ENCODE data around the gene HDAC1.
"Not testable (repeated sequence)": the region's sequence is repeated elsewhere in the genome, so short reads cannot be mapped to it uniquely, and the experiment has no call there.

Gene HDAC1

GRCh38 chr1:32291708-32292538 is at the start of gene HDAC1:
TSS of gene HDAC1 (plus strand) at chr1:32292083. CDS start at chr1:32292170, 87 bp downstream.
- Histone ChIP-seq H3K4me3 (peak within 1 kb of the TSS; percentile 62 to 96 (median 85)), H3K27ac (peak within 1 kb of the TSS; percentile 72 to 96 (median 82))

DNA sequence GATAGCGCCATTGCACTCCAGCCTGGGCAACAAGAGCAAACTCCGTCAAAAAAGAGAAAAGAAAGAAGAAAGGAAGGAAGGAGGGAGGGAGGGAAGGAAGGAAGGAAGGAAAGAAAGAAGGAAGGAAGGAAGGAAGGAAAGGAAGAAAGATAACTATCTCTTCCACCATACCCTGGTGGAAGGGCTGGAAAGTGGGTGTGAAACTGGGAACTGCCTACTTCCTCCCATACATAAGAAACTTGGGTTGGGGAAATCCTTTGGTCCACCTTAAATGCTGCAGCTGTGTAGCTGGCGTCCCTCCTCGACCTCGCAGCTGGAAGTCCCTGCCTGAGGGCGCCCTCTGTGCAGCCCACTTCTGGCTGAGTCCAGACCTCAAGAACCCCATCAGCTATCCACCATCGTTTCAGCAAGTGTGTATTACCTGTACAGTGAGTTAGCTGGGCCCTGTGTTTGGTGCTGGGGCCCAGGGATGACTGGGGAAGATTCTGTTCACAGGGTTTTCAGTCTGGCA is 49.5 kb upstream of the HDAC1 start:
- Histone ChIP-seq H3K27ac (peak overlapping the region in 3 of 21 experiments; percentile 24 to 82 (median 42)), H3K4me3 (no peak overlapping the region)

- peak within 1 kb of the TSS in 19 of 21 experiments; percentile 27 to 98 (median 77) for H3K27ac ChIP-seq
- no peak within 1 kb of the TSS for H3K4me3 ChIP-seq
Measured at GRCh38 chr1:32246888-32247273, 45.0 kb upstream of the HDAC1 start, which contains the start of gene FAM167B. TSS of gene FAM167B (plus strand) at chr1:32247222. CDS start at chr1:32247422, 200 bp downstream.

DNA sequence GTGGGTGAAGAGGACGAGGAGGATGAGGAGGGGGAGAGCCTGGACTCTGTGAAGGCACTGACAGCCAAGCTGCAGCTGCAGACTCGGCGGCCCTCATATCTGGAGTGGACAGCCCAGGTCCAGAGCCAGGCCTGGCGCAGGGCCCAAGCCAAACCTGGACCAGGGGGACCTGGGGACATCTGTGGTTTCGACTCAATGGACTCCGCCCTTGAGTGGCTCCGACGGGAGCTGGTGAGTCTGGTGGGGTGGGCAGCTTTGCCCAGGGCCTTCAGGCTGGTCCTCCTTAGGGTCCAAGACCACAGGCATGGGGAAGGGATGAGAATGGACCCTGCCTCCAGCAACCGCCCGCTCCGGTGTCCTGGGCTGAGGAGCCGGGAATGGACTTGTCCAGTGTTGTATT is 44.4 kb upstream of the HDAC1 start:
- Histone ChIP-seq H3K4me3 (no peak overlapping the region), H3K27ac (peak overlapping the region in 18 of 21 experiments; percentile 27 to 98 (median 76))

DNA sequence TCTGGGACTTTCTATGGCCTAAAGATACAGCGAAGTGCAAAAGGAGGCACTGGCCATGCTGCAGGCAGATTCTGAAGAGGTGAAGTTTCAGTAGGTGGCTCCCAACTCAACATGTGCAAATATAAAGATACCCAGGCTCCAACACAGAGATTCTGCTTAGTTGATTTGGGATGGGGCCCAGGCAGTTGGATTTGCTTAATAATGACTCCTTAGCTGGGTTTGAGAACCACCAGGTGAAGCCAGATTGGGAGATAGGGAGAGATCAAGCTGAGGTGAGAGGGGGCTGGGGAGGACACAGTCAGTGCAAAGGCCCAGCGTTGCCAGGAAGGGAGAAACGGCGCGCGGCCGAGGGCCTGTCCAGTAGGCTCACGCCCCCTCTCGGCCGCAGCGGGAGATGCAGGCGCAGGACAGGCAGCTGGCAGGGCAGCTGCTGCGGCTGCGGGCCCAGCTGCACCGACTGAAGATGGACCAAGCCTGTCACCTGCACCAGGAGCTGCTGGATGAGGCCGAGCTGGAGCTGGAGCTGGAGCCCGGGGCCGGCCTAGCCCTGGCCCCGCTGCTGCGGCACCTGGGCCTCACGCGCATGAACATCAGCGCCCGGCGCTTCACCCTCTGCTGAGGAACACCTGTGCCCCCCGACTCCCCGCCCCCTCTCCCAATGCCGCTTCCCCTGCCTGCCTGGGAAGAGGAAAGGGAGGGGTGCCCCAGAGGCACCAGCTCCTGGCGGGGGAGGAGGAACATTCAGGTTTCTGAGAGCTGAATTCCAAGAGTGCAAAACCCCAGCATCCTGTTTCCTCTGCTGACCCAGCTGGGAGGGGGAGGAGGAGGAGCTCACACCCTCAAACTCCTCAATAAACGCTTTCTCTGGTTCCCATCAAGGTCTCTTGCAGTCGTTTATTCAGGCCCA is 43.6 kb upstream of the HDAC1 start:
- H3K4me3 ChIP-seq, result peak overlapping the region in 3 of 7 experiments; percentile 4 to 6 (median 6)

DNA sequence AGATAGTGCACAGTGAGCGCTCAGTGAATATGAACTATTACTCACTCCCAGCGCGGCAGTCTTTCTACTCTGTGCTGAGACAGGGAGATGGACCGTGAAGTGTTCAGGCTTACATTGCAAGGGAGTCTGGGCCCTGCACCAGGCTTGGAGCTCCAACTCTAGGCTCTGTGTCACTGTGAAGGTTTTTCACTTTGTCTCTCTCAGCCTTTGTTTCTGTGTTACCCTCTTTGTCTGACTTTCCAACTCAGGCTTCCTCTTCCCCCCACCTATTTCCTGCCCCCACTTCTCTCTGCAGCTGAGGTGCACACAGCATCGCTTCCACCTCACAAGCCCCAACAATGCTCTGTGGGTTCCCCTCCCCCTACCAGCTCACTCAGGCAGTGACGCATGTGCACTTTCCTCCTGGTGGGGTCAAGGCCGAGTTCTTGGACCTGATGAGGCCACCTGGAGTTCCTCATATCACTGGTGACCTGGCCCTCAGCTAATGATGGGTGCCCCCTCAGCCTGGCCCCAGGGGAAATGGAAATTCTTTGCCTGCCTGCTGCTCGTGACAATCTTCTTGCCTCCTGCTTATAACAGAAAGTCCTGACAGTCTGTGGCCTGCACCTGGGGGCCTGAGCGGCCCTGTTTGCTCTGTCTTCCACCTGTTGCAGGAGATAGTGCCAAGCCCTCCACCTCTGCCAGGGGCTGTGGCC is 41.9 kb upstream of the HDAC1 start:
- H3K27ac ChIP-seq, result peak overlapping the region; percentile 47 to 98 (median 77)

More for the DNA sequence above, 43.6 kb upstream of the HDAC1 start:
- peak overlapping the region in 20 of 21 experiments; percentile 27 to 98 (median 76) for H3K27ac ChIP-seq

DNA sequence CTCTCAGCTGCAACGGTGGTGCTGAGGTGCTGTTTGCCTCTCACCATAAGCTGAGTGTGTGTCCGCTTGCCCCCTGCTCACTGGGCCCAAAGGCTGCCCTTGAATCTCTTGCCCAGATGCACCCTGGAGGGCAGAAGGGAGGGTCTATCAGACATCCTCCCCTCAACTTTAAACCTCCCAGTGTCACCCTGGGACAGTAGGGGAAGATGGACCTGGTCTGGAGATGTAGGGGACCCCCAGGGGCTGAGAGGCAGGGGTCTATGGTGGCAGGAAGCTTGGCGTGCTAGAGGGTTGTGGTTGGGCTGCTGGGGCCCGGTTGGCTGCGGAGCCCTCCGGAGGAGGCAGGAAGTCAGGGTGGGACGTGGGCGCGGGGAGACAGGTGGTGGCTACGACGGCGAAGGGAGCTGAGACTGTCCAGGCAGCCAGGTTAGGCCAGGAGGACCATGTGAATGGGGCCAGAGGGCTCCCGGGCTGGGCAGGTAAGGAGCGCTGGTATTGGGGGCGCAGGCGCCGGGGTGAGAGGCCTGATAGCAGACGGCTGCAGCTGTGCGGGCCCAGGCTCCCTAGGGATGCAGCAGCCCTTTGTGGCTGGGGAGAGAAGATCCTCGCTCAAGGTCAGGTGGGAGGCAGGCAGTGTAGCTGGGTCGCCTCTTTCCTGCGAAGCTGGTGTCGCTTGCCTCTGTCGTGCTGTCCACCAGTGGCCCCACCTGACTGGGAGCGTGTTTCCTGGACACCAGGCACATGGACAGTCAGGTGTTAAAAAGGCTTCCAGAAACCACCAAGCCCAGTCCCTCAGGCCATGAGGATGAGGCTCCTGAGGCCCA is 40.8 kb upstream of the HDAC1 start, which contains the start of gene LCK:
Gene LCK, plus strand, starts transcription at position 373 of the 824 bp plus-strand sequence. CDS start 23,065 bp downstream, outside the sequence.
- Histone ChIP-seq H3K4me3 (peak within 1 kb of the TSS; percentile 21 to 37 (median 29)), H3K27ac (peak within 1 kb of the TSS; percentile 47 to 98 (median 77))

More for the DNA sequence above, 41.9 kb upstream of the HDAC1 start:
- H3K4me3 ChIP-seq, result peak overlapping the region in 2 of 7 experiments; percentile 14 to 36

DNA sequence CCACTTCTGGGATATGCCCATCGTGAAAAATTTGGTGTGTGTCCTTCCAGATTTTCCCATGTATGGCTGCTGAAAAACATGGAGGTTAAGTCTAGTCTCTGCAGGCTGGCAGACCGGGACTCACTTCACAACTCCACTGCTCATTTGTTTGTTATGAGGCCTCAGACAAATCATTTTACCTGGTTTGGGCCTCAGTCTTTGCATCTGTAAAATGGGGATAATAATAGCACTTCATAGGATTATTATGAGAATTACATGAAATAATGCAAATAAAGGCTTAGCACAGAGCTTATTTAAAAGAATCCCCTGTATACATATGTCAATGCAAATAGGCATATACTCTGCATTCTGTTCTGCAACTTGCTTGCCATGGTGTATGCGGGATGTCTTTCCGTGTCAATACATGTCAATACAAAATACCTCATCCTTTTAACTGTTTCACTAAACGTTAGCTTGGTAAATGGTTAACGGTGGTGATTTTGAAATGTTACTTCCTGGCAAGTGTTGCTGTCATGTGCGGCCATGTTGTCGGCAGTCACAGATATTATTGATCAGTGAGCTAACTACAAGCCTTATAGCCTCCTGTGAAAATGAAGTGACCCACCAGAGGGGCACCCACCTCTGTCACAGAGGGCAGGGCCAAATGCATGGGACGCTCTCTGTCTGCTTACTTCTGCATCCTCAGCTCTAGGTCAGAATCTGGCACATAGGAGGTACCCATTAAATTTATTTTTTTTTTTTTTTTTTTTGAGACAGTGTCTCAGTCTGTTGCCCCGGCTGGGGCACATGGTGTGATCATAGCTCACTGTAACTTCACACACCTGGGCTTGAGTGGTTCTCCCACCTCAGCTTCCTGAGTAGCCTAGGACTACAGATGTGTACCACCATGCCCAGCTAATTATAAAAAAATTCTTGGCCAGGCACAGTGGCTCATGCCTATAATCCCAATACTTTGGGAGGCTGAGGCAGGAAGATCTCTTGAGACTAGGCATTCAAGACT is 36.5 kb upstream of the HDAC1 start:
- H3K4me3 ChIP-seq, result peak overlapping the region in 2 of 7 experiments; percentile 3 to 36
- peak overlapping the region in 6 of 21 experiments; percentile 0 to 98 (median 94) for H3K27ac ChIP-seq

GRCh38 chr1:32256473-32257226 is 35.2 kb upstream of the HDAC1 start:
- Histone ChIP-seq H3K27ac (peak overlapping the region in 5 of 21 experiments; percentile 10 to 98 (median 20)), H3K4me3 (peak overlapping the region in 1 of 7 experiments; percentile 1)

- peak overlapping the region in 2 of 21 experiments; percentile 20 to 98 for H3K27ac ChIP-seq
Measured at GRCh38 chr1:32257227-32257508, 34.7 kb upstream of the HDAC1 start.

DNA sequence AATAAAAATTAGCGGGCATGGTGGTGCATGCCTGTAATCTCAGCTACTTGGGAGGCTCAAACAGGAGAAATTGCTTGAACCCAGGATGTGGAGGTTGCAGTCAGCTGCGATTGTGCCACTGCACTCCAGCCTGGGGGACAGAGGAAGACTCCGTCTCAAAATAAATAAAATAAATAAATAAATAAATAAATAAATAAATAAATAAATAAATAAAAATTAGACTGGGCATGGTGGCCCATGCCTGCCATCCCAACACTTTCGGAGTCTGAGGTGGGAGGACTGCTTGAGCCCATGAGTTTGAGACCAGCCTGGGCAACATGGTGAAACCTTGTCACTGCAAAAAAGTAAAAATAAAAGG is 28.7 kb upstream of the HDAC1 start:
- H3K4me3 ChIP-seq, result not testable (repeated sequence)
- H3K27ac ChIP-seq, result peak overlapping the region in 1 of 21 experiments; percentile 31

More at GRCh38 chr1:32257227-32257508, 34.7 kb upstream of the HDAC1 start:
- H3K4me3 ChIP-seq, result no peak overlapping the region

GRCh38 chr1:32263744-32264143 is 28.1 kb upstream of the HDAC1 start:
- H3K27ac ChIP-seq, result peak overlapping the region in 2 of 21 experiments; percentile 26 to 31
- H3K4me3 ChIP-seq, result no peak overlapping the region

DNA sequence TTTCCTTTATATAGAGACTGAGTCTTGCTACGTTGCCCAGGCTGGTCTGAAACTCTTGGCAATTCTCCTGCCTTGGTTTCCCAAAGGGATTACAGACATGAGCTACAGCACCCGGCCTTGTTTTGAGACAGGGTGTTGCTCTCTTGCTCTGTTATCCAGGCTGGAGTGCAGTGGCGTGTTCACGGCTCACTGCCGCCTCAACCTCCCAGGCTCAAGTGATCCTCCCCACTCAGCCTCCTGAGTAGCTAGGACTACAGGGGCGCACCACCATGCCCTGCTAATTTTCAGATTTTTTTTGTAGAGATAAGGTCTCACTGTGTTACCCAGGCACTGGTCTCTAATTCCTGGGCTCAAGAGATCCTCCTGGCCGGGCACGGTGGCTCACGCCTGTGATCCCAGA is 26.0 kb upstream of the HDAC1 start:
- Histone ChIP-seq H3K4me3 (no peak overlapping the region), H3K27ac (peak overlapping the region in 1 of 21 experiments; percentile 23)

DNA sequence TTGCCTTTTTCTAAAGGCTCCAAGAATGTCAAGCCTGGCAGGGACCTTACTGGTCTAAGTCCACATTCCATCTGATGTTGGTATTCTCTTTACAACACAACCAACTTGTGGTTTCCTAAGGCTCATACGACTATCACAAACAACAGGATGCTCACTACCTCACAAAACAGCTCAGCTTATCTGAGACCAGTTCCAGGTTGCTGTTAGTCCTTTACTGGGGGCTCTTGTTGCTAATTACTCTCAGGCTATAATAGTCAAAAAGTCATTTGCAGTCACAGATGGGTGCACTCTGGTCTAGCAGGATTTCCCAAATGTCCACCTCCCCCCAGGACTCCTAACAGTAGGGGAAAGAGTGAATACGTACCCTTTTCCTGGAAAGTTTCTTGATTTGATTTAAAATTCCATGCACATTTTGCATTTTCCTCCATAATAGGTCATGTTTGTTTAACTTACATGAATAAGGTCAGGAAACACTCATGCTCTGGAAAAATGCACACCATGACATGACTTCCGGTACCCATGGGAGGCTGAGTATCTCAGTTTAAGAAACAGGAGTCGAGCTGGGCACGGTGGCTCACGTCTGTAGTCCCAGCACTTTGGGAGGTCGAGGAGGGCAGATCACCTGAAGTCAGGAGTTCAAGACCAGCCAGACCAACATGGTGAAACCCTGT is 24.8 kb upstream of the HDAC1 start:
- no peak overlapping the region for H3K4me3 ChIP-seq
- peak overlapping the region in 2 of 21 experiments; percentile 12 to 23 for H3K27ac ChIP-seq

- no peak overlapping the region for H3K4me3 ChIP-seq
- H3K27ac ChIP-seq, result no peak overlapping the region
Measured at GRCh38 chr1:32269744-32270143, 22.1 kb upstream of the HDAC1 start.

All from skin epidermis (tissue), 12 donors.